Spleen (tissue), 11 donors: ENCODE results near the gene GNAS-AS1. TPM values are rescaled to one million over a fixed set of nuclear protein-coding genes. Genes with fewer than 3 reads are reported as not detected.

ENCODE experiments used
- DNase-seq: peaks from one replicate; pipeline ENCODE4 v3.0.0-alpha.2; 2020
- H3K27ac ChIP-seq, 8 donors: fragments of 200-600 bp; sonication (generic) in 7 of 8; 1 replicate in 4 of 8; 2 replicates in 4 of 8; pipeline versions ENCODE4 v1.5.0 to v1.8.0; 2016 to 2021; ENCODE audit warnings: inconsistent platforms in 4 of 8, mild to moderate bottlenecking in 4 of 8, moderate library complexity in 1 of 8
- H3K27me3 ChIP-seq, 7 donors: fragments of 200-600 bp; sonication (generic) in 6 of 7; replicated peaks in 1 of 7; 1 replicate in 4 of 7; 2 replicates in 3 of 7; pipeline versions ENCODE4 v1.5.0 to v1.8.0; 2016 to 2021; ENCODE audit warnings: inconsistent platforms in 3 of 7, mild to moderate bottlenecking in 1 of 7
- H3K36me3 ChIP-seq, 6 donors: fragments of 200-600 bp; sonication (generic) in 5 of 6; 1 replicate in 4 of 6; 2 replicates in 2 of 6; pipeline versions ENCODE4 v1.5.0 to v1.8.0; 2016 to 2021; ENCODE audit warnings: inconsistent platforms in 2 of 6
- H3K4me1 ChIP-seq, 6 donors: fragments of 200-600 bp; sonication (generic) in 5 of 6; 1 replicate in 3 of 6; 2 replicates in 3 of 6; pipeline versions ENCODE4 v1.5.0 to v1.8.0; 2016 to 2021; ENCODE audit warnings: inconsistent platforms in 3 of 6
- H3K4me3 ChIP-seq, 8 donors: fragments of 200-600 bp; sonication (generic) in 7 of 8; 1 replicate in 4 of 8; 2 replicates in 4 of 8; pipeline versions ENCODE4 v1.5.0 to v1.8.0; 2016 to 2021; ENCODE audit warnings: inconsistent platforms in 4 of 8, mild to moderate bottlenecking in 4 of 8, moderate library complexity in 2 of 8
- H3K9me3 ChIP-seq, 8 donors: fragments of 200-600 bp; sonication (generic) in 7 of 8; 1 replicate in 4 of 8; 2 replicates in 4 of 8; pipeline versions ENCODE4 v1.5.0 to v1.8.0; 2016 to 2021; ENCODE audit warnings: inconsistent platforms in 4 of 8
- POLR2A ChIP-seq, 3 donors: fragments of 450-650 bp; IDR thresholded peaks; one replicate each; pipeline ENCODE4 v1.5.1; 2017; ENCODE audit warnings: antibody characterized with exemption in 3 of 3, mild to moderate bottlenecking in 1 of 3
- POLR2AphosphoS5 ChIP-seq, 3 donors: sonication (generic); formaldehyde crosslinking; IDR thresholded peaks; one replicate each; pipeline ENCODE4 v1.5.1; 2017; ENCODE audit warnings: antibody characterized with exemption in 3 of 3
- WGBS, 5 donors: extraction: QIAGEN DNeasy Blood & Tissue Kit in 3 of 5; methylation state at CpG; one replicate each; pipeline versions ENCODE4 v1.1.5 to v1.1.7; 2013 to 2018; 5-methylcytosine and 5-hydroxymethylcytosine counted together
- intact Hi-C: fragments of 100-400 bp; cut with DNase I; formaldehyde crosslinking; loops from one replicate; pipeline ENCODE4 v1.15.0; 2023; ENCODE audit warnings: low total_unique reads
- polyA plus RNA-seq, 3 donors: library from polyadenylated mRNA; stranded (reverse); fragments of 200-250 nt; gene quantifications; one replicate each; pipeline ENCODE4 v1.2.1, GENCODE V29; 2013
- total RNA-seq, 7 donors: library from RNA; depleted of rRNA in 3 of 7; stranded (reverse); fragments of >200 nt in 3 of 7; fragmentation: NEBNext Ultra II Directional in 4 of 7; extraction: Animal tissue kit (Norgen Biotek cat#: 25700) in 4 of 7; gene quantifications; one replicate each; pipeline versions ENCODE4 v1.1.0 to v1.2.1, GENCODE V29; 2016 to 2021
- TF ChIP-seq, protein P1 (sequence below), 11 experiments: fragments of 200-600 bp in 7 of 11; fragments of 450-650 bp in 4 of 11; sonication (generic) in 4 of 11; IDR thresholded peaks in 8 of 11; conservative IDR thresholded peaks in 3 of 11; 1 replicate in 7 of 11; 2 replicates in 4 of 11; pipeline versions ENCODE4 v1.4.0 to v1.8.0; 2016 to 2021; ENCODE audit warnings: antibody characterized with exemption in 11 of 11, inconsistent platforms in 4 of 11, mild to moderate bottlenecking in 1 of 11
- donor health status: healthy with polysubstance abuse.
- donor health status: DM: no; HTN: no; CAD: no; lungs with moderate emphysema.
- donor health status: DM: no; HTN: no; CAD: no.
- donor health status: Bipolar disorder and iron deficiency.
- donor health status: healthy.
- donor health status: DM: no; HTN: no; CAD: no.
- donor health status: DM: yes; HTN: yes; CAD: no.

The GNAS-AS1 gene
- total and polyA plus RNA-seq, 10 donors = 0.18 to 1.1 (median 0.45) TPM; not detected in 2

DNA sequence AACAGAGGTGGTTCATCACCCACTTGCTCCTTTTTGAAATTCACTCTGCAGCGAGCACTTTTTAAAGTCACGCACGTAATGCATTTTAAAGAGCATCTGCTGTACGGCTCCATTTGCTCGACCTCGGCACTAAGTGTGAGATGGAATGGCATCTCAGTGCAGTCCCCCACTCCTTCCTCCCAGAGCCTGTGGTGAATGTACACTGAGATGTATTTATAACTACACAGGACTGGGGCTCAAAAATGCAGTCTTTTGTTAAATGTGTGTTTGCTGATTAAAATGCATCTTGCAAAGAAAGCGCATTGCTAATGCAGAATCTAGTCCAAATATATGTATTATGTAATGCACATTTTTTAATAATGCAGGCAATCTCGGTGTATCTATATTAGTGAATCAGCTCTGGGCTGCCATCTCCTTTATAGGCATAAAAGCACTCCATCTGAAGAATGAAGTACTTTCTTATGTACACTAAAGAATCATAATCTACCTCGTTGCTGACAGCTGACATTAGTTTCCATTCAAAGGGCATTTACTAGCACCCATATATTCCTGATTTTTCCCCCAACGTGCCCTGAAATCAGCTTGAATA is 14.0 kb downstream of the GNAS-AS1 start:
- H3K36me3 ChIP-seq = no peaks in the 10 kb centered on the region
- TF ChIP-seq POLR2AphosphoS5 (IDR thresholded peaks at IDR 0.05) = no peak
- TF ChIP-seq, protein P1, sequence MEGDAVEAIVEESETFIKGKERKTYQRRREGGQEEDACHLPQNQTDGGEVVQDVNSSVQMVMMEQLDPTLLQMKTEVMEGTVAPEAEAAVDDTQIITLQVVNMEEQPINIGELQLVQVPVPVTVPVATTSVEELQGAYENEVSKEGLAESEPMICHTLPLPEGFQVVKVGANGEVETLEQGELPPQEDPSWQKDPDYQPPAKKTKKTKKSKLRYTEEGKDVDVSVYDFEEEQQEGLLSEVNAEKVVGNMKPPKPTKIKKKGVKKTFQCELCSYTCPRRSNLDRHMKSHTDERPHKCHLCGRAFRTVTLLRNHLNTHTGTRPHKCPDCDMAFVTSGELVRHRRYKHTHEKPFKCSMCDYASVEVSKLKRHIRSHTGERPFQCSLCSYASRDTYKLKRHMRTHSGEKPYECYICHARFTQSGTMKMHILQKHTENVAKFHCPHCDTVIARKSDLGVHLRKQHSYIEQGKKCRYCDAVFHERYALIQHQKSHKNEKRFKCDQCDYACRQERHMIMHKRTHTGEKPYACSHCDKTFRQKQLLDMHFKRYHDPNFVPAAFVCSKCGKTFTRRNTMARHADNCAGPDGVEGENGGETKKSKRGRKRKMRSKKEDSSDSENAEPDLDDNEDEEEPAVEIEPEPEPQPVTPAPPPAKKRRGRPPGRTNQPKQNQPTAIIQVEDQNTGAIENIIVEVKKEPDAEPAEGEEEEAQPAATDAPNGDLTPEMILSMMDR (IDR thresholded peaks at IDR 0.05 in 8 of 11, conservative IDR thresholded peaks at IDR 0.05 in 3 of 11) = no peak
- TF ChIP-seq POLR2A (IDR thresholded peaks at IDR 0.05) = no peak
- H3K4me1 ChIP-seq = peaks cover 0 to 14% (median 10%) of the 10 kb centered on the region in 6 donors
- 83 to 90% (median 86%) methylated on average over 10 of the region's 10 CpGs for WGBS, 5 donors
- H3K27ac ChIP-seq = no peak overlapping the region
- no peak for DNase-seq
- no peak overlapping the region for H3K4me3 ChIP-seq
- peaks cover 2 to 74% (median 27%) of the 10 kb centered on the region in 7 donors for H3K27me3 ChIP-seq
- H3K9me3 ChIP-seq = no peaks in the 10 kb centered on the region
- intact Hi-C loops = no loop called here

DNA sequence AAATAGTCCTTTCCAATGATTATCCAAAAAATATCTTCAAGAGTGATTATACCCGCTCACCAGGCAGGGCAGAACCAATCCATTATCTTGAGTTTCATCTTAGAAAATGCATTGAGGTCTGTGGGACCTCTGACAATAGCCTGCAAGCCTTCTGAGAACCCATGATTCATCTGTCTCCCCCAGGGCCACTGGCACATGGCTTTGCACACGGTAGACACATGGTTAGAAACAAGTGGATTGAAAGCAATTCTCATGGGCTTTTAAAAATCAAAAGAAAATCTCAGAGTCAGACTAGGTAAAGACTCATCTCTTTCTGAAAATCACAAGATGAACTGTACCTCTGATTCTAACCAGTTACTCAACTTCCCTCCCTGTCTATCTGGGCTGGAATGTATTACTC is 15.5 kb downstream of the GNAS-AS1 start:
- TF ChIP-seq POLR2A (IDR thresholded peaks at IDR 0.05) (no peak), POLR2AphosphoS5 (IDR thresholded peaks at IDR 0.05) (no peak)
- TF ChIP-seq, protein P1 (IDR thresholded peaks at IDR 0.05 in 8 of 11, conservative IDR thresholded peaks at IDR 0.05 in 3 of 11) = no peak
- H3K36me3 ChIP-seq = no peaks in the 10 kb centered on the region
- no peaks in the 10 kb centered on the region for H3K9me3 ChIP-seq
- no peak overlapping the region for H3K27ac ChIP-seq
- DNase-seq = no peak
- WGBS, 5 donors = 69 to 92% (median 74%) methylated on average over 2 of the region's 2 CpGs
- H3K4me1 ChIP-seq = peaks cover 0 to 11% (median 10%) of the 10 kb centered on the region in 6 donors
- H3K4me3 ChIP-seq = no peak overlapping the region
- H3K27me3 ChIP-seq = peaks cover 0 to 63% (median 17%) of the 10 kb centered on the region in 7 donors
- intact Hi-C loops = no loop called here

DNA sequence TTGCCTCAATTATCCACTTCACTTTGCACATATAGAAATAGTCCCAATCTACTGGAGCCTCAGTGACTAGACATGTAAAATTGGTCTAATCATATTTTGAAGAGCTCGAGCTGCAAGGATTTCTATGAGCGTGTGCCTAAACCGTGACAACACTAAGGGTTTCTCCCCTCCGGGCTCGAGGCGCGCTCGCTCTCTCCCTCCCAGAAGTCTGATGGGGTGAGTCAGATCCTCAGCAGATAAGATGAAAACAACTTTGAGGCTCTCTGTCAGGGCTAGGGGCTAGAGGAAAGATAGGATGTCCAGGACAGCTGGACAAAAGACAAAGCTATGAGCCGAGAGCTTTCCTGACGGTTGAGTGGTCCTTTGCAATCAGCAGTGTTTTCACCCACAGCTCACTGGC is 16.8 kb downstream of the GNAS-AS1 start:
- H3K9me3 ChIP-seq = no peaks in the 10 kb centered on the region
- WGBS, 5 donors = 88 to 94% (median 90%) methylated on average over 10 of the region's 10 CpGs
- H3K36me3 ChIP-seq = no peaks in the 10 kb centered on the region
- TF ChIP-seq, protein P1 (IDR thresholded peaks at IDR 0.05 in 8 of 11, conservative IDR thresholded peaks at IDR 0.05 in 3 of 11) = no peak
- TF ChIP-seq POLR2A (IDR thresholded peaks at IDR 0.05) (no peak), POLR2AphosphoS5 (IDR thresholded peaks at IDR 0.05) (no peak)
- H3K27ac ChIP-seq = no peak overlapping the region
- peak; percentile 22 for DNase-seq
- no peak overlapping the region for H3K4me3 ChIP-seq
- H3K4me1 ChIP-seq = peaks cover 0 to under 1% (median 0%) of the 10 kb centered on the region in 6 donors
- intact Hi-C loops = no loop called here
- H3K27me3 ChIP-seq = peaks cover 0 to 50% (median 4%) of the 10 kb centered on the region in 7 donors

DNA sequence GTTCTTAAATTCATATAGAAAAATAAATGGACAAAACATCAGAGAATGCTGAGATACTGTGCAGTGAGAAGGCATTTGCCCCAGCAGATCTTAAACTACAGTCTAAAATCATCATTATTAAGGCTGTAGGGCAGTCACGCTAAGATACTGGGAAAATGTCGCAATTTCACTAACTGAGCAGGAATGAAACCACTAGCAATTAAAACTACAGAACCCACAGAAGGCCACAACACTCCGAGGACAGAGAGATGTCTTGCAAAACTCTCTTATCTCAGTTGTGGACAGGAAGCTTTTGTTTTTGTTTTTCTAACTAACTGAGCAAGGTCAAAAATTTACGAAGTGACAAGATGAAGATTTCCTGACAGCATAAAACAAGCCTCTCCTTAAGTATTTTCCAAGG is 18.2 kb downstream of the GNAS-AS1 start:
- H3K27ac ChIP-seq = no peak overlapping the region
- no peaks in the 10 kb centered on the region for H3K36me3 ChIP-seq
- H3K4me3 ChIP-seq = no peak overlapping the region
- intact Hi-C loops = no loop called here
- H3K9me3 ChIP-seq = no peaks in the 10 kb centered on the region
- H3K4me1 ChIP-seq = no peaks in the 10 kb centered on the region
- WGBS, 5 donors = 33 to 55% (median 41%) methylated on average over 4 of the region's 4 CpGs
- TF ChIP-seq, protein P1 (IDR thresholded peaks at IDR 0.05 in 8 of 11, conservative IDR thresholded peaks at IDR 0.05 in 3 of 11) = no peak
- no peak for TF ChIP-seq POLR2AphosphoS5 (IDR thresholded peaks at IDR 0.05)
- no peak for TF ChIP-seq POLR2A (IDR thresholded peaks at IDR 0.05)
- H3K27me3 ChIP-seq = peaks cover 0 to 35% (median 0%) of the 10 kb centered on the region in 7 donors
- DNase-seq = no peak
